Measurements from ENCODE around the gene GOLGA1. TPM values are rescaled to one million over a fixed set of nuclear protein-coding genes. Genes with fewer than 3 reads are reported as not detected.

The GOLGA1 gene, protein sequence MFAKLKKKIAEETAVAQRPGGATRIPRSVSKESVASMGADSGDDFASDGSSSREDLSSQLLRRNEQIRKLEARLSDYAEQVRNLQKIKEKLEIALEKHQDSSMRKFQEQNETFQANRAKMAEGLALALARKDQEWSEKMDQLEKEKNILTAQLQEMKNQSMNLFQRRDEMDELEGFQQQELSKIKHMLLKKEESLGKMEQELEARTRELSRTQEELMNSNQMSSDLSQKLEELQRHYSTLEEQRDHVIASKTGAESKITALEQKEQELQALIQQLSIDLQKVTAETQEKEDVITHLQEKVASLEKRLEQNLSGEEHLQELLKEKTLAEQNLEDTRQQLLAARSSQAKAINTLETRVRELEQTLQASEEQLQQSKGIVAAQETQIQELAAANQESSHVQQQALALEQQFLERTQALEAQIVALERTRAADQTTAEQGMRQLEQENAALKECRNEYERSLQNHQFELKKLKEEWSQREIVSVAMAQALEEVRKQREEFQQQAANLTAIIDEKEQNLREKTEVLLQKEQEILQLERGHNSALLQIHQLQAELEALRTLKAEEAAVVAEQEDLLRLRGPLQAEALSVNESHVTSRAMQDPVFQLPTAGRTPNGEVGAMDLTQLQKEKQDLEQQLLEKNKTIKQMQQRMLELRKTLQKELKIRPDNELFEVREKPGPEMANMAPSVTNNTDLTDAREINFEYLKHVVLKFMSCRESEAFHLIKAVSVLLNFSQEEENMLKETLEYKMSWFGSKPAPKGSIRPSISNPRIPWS
- 8.9 and 10.3 TPM in 2 replicates for total RNA-seq

DNA sequence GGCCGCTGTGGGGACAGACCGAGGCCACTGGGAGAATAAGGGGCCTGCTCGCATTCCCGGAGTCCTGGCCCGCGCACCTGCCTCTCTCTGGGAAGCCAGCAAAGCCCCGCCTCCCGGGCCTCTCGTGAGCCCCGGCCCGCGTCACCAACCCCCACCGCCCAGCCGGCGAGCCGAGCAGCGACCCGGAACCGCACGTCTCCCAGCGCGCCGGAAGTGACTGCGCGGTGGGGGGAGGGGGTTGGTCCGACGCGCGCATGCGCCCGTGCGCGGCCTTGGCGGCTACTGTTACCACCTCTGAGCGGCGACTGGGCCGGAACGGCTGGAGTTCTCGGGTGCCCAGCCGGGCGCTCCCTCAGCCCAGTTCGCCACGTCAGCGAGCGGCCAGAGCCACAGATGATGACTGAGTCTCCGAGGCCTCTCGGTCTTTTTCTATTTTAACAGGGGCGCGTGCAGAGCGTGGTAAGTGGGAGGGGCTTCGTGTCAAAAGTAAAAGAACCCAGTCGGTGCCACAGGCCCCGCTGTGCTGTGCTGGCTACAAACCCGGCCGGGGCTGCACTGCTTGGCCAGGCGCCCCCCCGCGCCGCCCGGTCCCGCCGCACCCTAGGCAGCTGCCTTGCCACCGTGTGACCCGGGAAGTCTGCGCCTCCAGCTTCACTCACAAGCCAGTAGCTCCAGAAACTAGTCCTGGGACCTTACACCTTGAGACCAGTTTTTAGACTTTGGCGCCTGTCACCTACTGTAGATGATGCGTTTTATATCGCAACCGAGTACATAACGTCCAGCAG lies at the start of gene GOLGA1:
TSS of gene GOLGA1 (minus strand) at position 190 of the 785 bp plus-strand sequence. CDS start 2,372 bp downstream, outside the sequence.

GRCh38 chr9:124861342-124862229 lies 79.3 kb downstream of the GOLGA1 start, which contains the start of the genes ARPC5L and RPL35:
ARPC5L (plus strand) TSS chr9:124862130; CDS start chr9:124869291, 7,161 bp downstream.
RPL35 (minus strand) TSS chr9:124861957; CDS start chr9:124861912, 45 bp downstream.

DNA sequence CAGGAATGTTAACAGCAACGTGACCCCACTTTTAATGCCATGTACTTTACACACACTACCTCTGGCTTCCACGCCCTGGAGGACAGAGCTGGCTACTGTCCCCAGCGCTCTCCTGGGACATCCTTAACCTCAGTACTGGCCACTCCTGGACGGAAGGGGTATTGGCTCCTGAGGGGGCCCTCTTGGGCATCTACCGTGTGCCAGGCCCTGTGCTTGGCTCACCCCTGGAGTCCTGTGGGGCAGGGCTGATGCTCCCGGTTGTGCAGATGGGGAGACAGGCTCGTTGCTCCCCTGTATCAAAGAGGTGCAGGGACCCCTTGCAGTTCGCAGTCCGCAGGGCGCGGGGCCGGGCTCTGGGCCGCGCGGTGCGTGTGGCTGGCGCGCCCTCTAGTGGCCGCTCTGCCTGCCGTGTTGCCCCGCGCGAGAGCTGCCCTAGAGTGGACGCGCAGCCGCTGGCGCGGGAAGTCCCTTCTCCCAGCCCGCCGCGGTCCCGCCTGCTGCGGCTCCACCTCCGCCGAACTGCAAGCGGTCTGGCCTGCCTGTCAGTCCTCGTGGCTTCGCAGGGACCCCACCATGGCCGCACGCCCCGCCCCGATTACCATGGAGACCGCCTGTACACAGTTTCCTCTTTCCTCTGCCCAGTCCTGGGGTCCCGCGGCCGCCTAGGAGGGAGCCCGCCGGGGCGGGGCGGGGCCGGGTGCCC lies 87.9 kb downstream of the GOLGA1 start, which contains the start of gene WDR38:
TSS of gene WDR38 (plus strand) at position 632 of the 703 bp plus-strand sequence. CDS start 72 bp downstream, outside the sequence.

Other genes with a start within 250 kb of the GOLGA1 start
- gene NR6A1, start 169.8 kb downstream of the GOLGA1 start, total RNA-seq: 1.4 TPM in 2 replicates
- 37.5 and 44.0 TPM in 2 replicates for gene OLFML2A, start 163.9 kb downstream of the GOLGA1 start, total RNA-seq
- not detected in 2 replicates for gene WDR38, start 87.6 kb downstream of the GOLGA1 start, total RNA-seq
- 3,414 and 3,653 TPM in 2 replicates for gene RPL35, start 79.1 kb downstream of the GOLGA1 start, total RNA-seq
- 50.9 and 53.8 TPM in 2 replicates for gene ARPC5L, start 79.0 kb downstream of the GOLGA1 start, total RNA-seq
- 3.8 and 5.3 TPM in 2 replicates for gene SCAI, start 202.4 kb upstream of the GOLGA1 start, total RNA-seq
- 20.1 and 23.6 TPM in 2 replicates for gene PPP6C, start 248.7 kb upstream of the GOLGA1 start, total RNA-seq